RWPE1 (cell line): ENCODE results near the gene PBX3.
"Not testable (repeated sequence)": the region's sequence is repeated elsewhere in the genome, so short reads cannot be mapped to it uniquely, and the experiment has no call there.

Experiments
- CTCF ChIA-PET: fragments of 350-600 bp; sonication (Branson Sonifier 250); formaldehyde crosslinking; extraction: SDS; loops from one replicate; lab custom pipeline; 2021; lab: Yijun Ruan, JAX
- POLR2A ChIA-PET: fragments of 400-600 bp; formaldehyde crosslinking; extraction: SDS; loops from one replicate; lab custom pipeline; 2020; ENCODE audit warnings: antibody characterized with exemption; ENCODE audit not compliant: low non-redundant PET; lab: Yijun Ruan, JAX
- DNase-seq: peaks from one replicate; pipeline ENCODE4 v3.0.0; 2012; ENCODE audit warnings: low spot score
- H3K27ac ChIP-seq: fragments of 450-650 bp; 2 replicates; pipeline ENCODE4 v1.5.1; 2017
- CTCF ChIP-seq: fragments of 450-650 bp; conservative IDR thresholded peaks from 2 replicates; pipeline ENCODE4 v1.5.1; 2017; ENCODE audit warnings: low read depth, mild to moderate bottlenecking

The PBX3 gene

GRCh38 chr9:125766468-125767221 lies 19.5 kb downstream of the PBX3 start:
- H3K27ac ChIP-seq: no peak overlapping the region
- DNase-seq: no peak
- CTCF ChIA-PET: interaction anchor here (0.8 kb wide), 1 partner anchor 69 kb away, joined by 3 read pairs; no protein-coding TSS in a partner anchor
- no peak for TF ChIP-seq CTCF
- POLR2A ChIA-PET: no interaction called here

GRCh38 chr9:125767349-125767748 lies 20.2 kb downstream of the PBX3 start:
- DNase-seq: no peak
- ChIA-PET POLR2A (no interaction called here), CTCF (interaction anchor here (0.8 kb wide), 1 partner anchor 68 kb away, joined by 3 read pairs; no protein-coding TSS in a partner anchor)
- no peak overlapping the region for H3K27ac ChIP-seq
- no peak for TF ChIP-seq CTCF

GRCh38 chr9:125768803-125769202 lies 21.6 kb downstream of the PBX3 start:
- TF ChIP-seq CTCF: no peak
- ChIA-PET POLR2A (no interaction called here), CTCF (no interaction called here)
- no peak for DNase-seq
- H3K27ac ChIP-seq: no peak overlapping the region

- ChIA-PET POLR2A (no interaction called here), CTCF (interaction anchor here (2.0 kb wide), 1 partner anchor 212 kb away, joined by 7 read pairs; no protein-coding TSS in a partner anchor)
Observed at GRCh38 chr9:125771037-125771436, 23.9 kb downstream of the PBX3 start.

GRCh38 chr9:125772740-125773139 lies 25.6 kb downstream of the PBX3 start:
- TF ChIP-seq CTCF: no peak
- H3K27ac ChIP-seq: no peak overlapping the region
- no peak for DNase-seq
- ChIA-PET POLR2A (no interaction called here), CTCF (no interaction called here)

More at GRCh38 chr9:125771037-125771436, 23.9 kb downstream of the PBX3 start:
- H3K27ac ChIP-seq: no peak overlapping the region
- TF ChIP-seq CTCF: no peak
- DNase-seq: no peak

- ChIA-PET CTCF (interaction anchor here (0.5 kb wide), 1 partner anchor 169 kb away, joined by 3 read pairs; no protein-coding TSS in a partner anchor), POLR2A (no interaction called here)
- no peak overlapping the region for H3K27ac ChIP-seq
Observed at GRCh38 chr9:125774106-125774505, 26.9 kb downstream of the PBX3 start.

GRCh38 chr9:125776789-125777188 lies 29.6 kb downstream of the PBX3 start:
- DNase-seq, H3K27ac ChIP-seq, POLR2A ChIA-PET: not testable (repeated sequence)
- CTCF ChIA-PET: interaction anchor here (1.0 kb wide), 1 partner anchor 230 kb away, joined by 3 read pairs; no protein-coding TSS in a partner anchor

More at GRCh38 chr9:125774106-125774505, 26.9 kb downstream of the PBX3 start:
- no peak for TF ChIP-seq CTCF
- no peak for DNase-seq

GRCh38 chr9:125778538-125779219 lies 31.5 kb downstream of the PBX3 start:
- ChIA-PET POLR2A (interaction anchor here (0.6 kb wide), 1 partner anchor 1287 kb away, joined by 3 read pairs; no protein-coding TSS in a partner anchor), CTCF (interaction anchor here (0.6 kb wide), 1 partner anchor 471 kb away, joined by 3 read pairs; no protein-coding TSS in a partner anchor)
- DNase-seq, H3K27ac ChIP-seq: not testable (repeated sequence)

GRCh38 chr9:125779220-125779565 lies 32.0 kb downstream of the PBX3 start:
- H3K27ac ChIP-seq, DNase-seq, POLR2A ChIA-PET, CTCF ChIA-PET: not testable (repeated sequence)
